ENCODE measurements around the gene F10. TPM values are rescaled to one million over a fixed set of nuclear protein-coding genes. Genes with fewer than 3 reads are reported as not detected.
A peak's percentile ranks its signal among the peaks of the same experiment; 100 is the strongest.
"Not testable (repeated sequence)": the region's sequence is repeated elsewhere in the genome, so short reads cannot be mapped to it uniquely, and the experiment has no call there.

F10 gene
- polyA plus RNA-seq, 4 donors: 21.8 to 23.4 (median 22.4) TPM

GRCh38 chr13:113150550-113151365, 28.2 kb downstream of the F10 start:
- DNase-seq (ENCODE audit: low read depth in 4 of 4, low spot score in 2 of 4): no peak

- DNase-seq (ENCODE audit: low read depth in 4 of 4, low spot score in 2 of 4): no peak
Observed at GRCh38 chr13:113151745-113152690, 29.4 kb downstream of the F10 start.

- DNase-seq (ENCODE audit: low read depth in 4 of 4, low spot score in 2 of 4): no peak
Observed at GRCh38 chr13:113152691-113152983, 30.0 kb downstream of the F10 start.

- peak in 1 of 4 donors; percentile 52 for DNase-seq (ENCODE audit: low read depth in 4 of 4, low spot score in 2 of 4)
Observed at GRCh38 chr13:113152984-113153809, 30.6 kb downstream of the F10 start.

- no peak for DNase-seq (ENCODE audit: low read depth in 4 of 4, low spot score in 2 of 4)
Observed at GRCh38 chr13:113153810-113154748, 31.5 kb downstream of the F10 start.

- no peak for DNase-seq (ENCODE audit: low read depth in 4 of 4, low spot score in 2 of 4)
Observed at GRCh38 chr13:113155201-113155600, 32.6 kb downstream of the F10 start.

GRCh38 chr13:113155982-113156655, 33.5 kb downstream of the F10 start:
- DNase-seq (ENCODE audit: low read depth in 4 of 4, low spot score in 2 of 4): no peak

- DNase-seq (ENCODE audit: low read depth in 4 of 4, low spot score in 2 of 4): no peak
Observed at GRCh38 chr13:113157206-113157928, 34.8 kb downstream of the F10 start.

GRCh38 chr13:113157929-113158747, 35.5 kb downstream of the F10 start, which contains the start of gene PROZ:
Gene PROZ (plus strand): TSS chr13:113158648. CDS start chr13:113158661, 13 bp downstream.
- no peak for DNase-seq (ENCODE audit: low read depth in 4 of 4, low spot score in 2 of 4)

GRCh38 chr13:113158946-113159345, 36.3 kb downstream of the F10 start:
- DNase-seq (ENCODE audit: low read depth in 4 of 4, low spot score in 2 of 4): no peak

GRCh38 chr13:113159701-113160100, 37.1 kb downstream of the F10 start:
- no peak for DNase-seq (ENCODE audit: low read depth in 4 of 4, low spot score in 2 of 4)

- DNase-seq (ENCODE audit: low read depth in 4 of 4, low spot score in 2 of 4): no peak
Observed at GRCh38 chr13:113160983-113161382, 38.4 kb downstream of the F10 start.

- DNase-seq (ENCODE audit: low read depth in 4 of 4, low spot score in 2 of 4): no peak
Observed at GRCh38 chr13:113161433-113161832, 38.8 kb downstream of the F10 start.

- not testable (repeated sequence) for DNase-seq (ENCODE audit: low read depth in 4 of 4, low spot score in 2 of 4)
Observed at GRCh38 chr13:113161975-113162374, 39.4 kb downstream of the F10 start.

GRCh38 chr13:113162783-113163685, 40.4 kb downstream of the F10 start:
- no peak for DNase-seq (ENCODE audit: low read depth in 4 of 4, low spot score in 2 of 4)

GRCh38 chr13:113164492-113164891, 41.9 kb downstream of the F10 start:
- DNase-seq (ENCODE audit: low read depth in 4 of 4, low spot score in 2 of 4): no peak
